Tongue (tissue), 2 donors: ENCODE data around the gene RBM8A. TPM values are rescaled to one million over a fixed set of nuclear protein-coding genes. Genes with fewer than 3 reads are reported as not detected.

Experiments
- DNase-seq: peaks from one replicate; pipeline ENCODE4 v3.0.0-alpha.2; 2015
- total RNA-seq: library from RNA; depleted of rRNA; stranded (reverse); fragments of >200 nt; gene quantifications from one replicate; pipeline ENCODE4 v1.2.3, GENCODE V29; 2014

RBM8A gene
- total RNA-seq, 1 donor from 2014 or later: 133 TPM

DNA sequence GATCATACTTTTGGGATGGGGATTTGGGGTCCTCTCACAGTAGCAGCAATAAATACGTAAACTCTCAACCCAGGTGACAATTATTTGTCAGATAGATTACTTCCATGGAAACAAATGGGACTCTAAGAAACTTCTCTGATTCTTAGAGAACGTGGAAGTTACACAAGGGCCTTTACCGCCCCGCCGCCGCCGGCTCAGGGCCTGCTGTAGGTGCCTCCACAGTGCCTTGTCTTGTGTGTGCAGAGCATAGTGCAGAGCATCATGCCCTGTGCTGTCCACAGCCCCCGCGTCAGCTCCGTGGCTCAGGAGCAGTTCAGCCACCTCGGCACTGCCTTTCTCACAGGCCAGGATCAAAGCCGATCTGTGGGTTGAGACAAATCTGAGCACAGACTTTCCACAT lies 52.6 kb downstream of the RBM8A start:
- DNase-seq: no peak

DNA sequence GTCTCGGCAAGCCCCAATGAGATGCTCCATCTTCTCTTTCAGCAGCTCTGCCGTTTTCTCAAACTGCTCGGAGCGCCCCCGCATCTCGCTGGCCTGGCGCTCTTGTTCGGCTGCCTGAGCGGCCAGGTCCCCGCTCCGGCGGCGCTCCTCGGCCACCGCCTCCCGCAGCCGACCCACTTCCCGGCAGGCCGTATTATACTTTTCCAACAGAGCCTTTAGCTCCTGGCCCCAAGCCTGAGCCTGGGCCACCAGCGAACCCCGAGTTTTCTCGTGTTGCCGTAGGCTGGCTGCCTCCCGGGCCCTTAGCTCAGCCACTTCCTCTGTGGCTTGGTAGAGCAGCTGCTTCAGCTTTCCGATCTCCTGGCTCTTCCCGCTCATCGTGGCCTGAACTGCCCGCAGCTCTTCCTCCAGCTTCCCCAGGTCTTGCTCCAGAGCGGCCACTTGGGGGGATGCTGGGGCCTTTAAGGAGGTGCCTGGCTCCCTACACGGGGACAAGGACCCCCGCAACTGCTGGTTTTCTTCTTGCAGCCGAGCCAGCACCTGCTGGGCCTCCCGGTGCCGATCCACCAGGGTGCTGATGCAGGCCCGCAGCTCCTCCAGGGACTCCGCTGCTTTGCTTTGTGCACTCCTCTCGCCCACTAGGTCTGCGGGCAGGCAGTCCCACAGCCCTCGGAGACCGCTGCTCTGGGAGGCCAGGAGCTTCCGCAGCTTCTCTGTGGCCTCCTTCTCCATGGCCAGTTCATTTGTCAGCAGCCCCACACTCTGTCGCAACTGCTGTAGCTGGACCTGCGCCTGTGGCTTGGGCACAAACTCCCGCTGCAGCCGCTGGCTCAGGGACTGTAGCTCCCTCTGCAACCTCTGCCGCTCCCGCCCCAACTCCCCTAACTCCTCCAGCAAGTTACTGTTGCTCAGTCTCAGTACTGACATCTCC lies 55.0 kb downstream of the RBM8A start:
- DNase-seq: peak; percentile 64

Other genes starting within 250 kb of the RBM8A start
- not detected for gene PDZK1, start 220.1 kb downstream of the RBM8A start, total RNA-seq
- not detected for gene CD160, start 208.0 kb downstream of the RBM8A start, total RNA-seq
- 18.5 TPM for gene RNF115, start 103.4 kb downstream of the RBM8A start, total RNA-seq
- 25.3 TPM for gene POLR3C, start 103.3 kb downstream of the RBM8A start, total RNA-seq
- 14.0 TPM for gene NUDT17, start 81.9 kb downstream of the RBM8A start, total RNA-seq
- gene PIAS3, start 68.4 kb downstream of the RBM8A start, total RNA-seq: 19.0 TPM
- gene ANKRD35, start 41.6 kb downstream of the RBM8A start, total RNA-seq: 13.1 TPM
- 6.6 TPM for gene ITGA10, start 17.4 kb downstream of the RBM8A start, total RNA-seq
- 24.6 TPM for gene PEX11B, start 8.8 kb downstream of the RBM8A start, total RNA-seq
- 28.3 TPM for gene LIX1L, start 30.5 kb upstream of the RBM8A start, total RNA-seq
- gene ANKRD34A, start 37.1 kb upstream of the RBM8A start, total RNA-seq: 0.51 TPM
- 20.1 TPM for gene POLR3GL, start 37.2 kb upstream of the RBM8A start, total RNA-seq
- gene TXNIP, start 69.1 kb upstream of the RBM8A start, total RNA-seq: 834 TPM
- 111 TPM for gene HJV, start 94.3 kb upstream of the RBM8A start, total RNA-seq
- 2.9 TPM for gene NBPF10, start 217.3 kb upstream of the RBM8A start, total RNA-seq